ENCODE measurements around the gene ADAM29. TPM values are rescaled to one million over a fixed set of nuclear protein-coding genes. Genes with fewer than 3 reads are reported as not detected.

Gene ADAM29
- total RNA-seq, 1 donor from 2014 or later = not detected

DNA sequence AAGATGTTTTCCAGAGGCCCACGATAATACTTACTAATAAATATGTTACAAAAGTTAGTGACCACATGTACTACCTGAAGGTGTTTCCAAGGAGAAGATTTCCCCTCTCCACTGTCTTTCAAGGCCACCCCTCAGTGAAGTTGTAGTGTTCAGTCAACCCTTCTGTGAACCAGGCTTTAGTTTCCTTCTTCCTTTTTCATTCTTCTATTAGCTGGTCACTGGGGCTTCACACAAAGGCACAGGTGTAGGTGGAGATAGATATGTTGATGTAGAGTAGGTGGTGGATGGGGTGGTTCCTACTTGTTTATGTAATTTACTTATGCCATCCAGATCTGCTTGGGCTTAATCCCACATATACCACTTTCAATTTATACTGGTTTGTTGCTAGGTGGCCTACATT, 43.3 kb upstream of the ADAM29 start:
- no peak overlapping the region for H3K27ac Mint-ChIP-seq (ENCODE audit: unreplicated experiment)
- H3K4me3 Mint-ChIP-seq (ENCODE audit: unreplicated experiment) = no peak overlapping the region
- DNase-seq (ENCODE audit: low spot score) = no peak
- H3K27me3 Mint-ChIP-seq (ENCODE audit: low read depth) = no peaks in the 10 kb centered on the region
- peaks cover 3% of the 10 kb centered on the region for H3K4me1 Mint-ChIP-seq (ENCODE audit: low read depth)
- no peaks in the 10 kb centered on the region for H3K36me3 Mint-ChIP-seq (ENCODE audit: low read depth)
- peaks cover 3% of the 10 kb centered on the region for H3K9me3 Mint-ChIP-seq (ENCODE audit: low read depth)
- no peak for TF ChIP-seq CTCF (IDR thresholded peaks at IDR 0.05)

GRCh38 chr4:174880001-174880400, 38.2 kb upstream of the ADAM29 start:
- H3K9me3 Mint-ChIP-seq (ENCODE audit: low read depth) = peaks cover 2% of the 10 kb centered on the region
- no peak overlapping the region for H3K27ac Mint-ChIP-seq (ENCODE audit: unreplicated experiment)
- TF ChIP-seq CTCF (IDR thresholded peaks at IDR 0.05) = no peak
- no peak for DNase-seq (ENCODE audit: low spot score)
- H3K27me3 Mint-ChIP-seq (ENCODE audit: low read depth) = peaks cover 4% of the 10 kb centered on the region
- H3K4me3 Mint-ChIP-seq (ENCODE audit: unreplicated experiment) = no peak overlapping the region
- H3K4me1 Mint-ChIP-seq (ENCODE audit: low read depth) = no peaks in the 10 kb centered on the region
- no peaks in the 10 kb centered on the region for H3K36me3 Mint-ChIP-seq (ENCODE audit: low read depth)

DNA sequence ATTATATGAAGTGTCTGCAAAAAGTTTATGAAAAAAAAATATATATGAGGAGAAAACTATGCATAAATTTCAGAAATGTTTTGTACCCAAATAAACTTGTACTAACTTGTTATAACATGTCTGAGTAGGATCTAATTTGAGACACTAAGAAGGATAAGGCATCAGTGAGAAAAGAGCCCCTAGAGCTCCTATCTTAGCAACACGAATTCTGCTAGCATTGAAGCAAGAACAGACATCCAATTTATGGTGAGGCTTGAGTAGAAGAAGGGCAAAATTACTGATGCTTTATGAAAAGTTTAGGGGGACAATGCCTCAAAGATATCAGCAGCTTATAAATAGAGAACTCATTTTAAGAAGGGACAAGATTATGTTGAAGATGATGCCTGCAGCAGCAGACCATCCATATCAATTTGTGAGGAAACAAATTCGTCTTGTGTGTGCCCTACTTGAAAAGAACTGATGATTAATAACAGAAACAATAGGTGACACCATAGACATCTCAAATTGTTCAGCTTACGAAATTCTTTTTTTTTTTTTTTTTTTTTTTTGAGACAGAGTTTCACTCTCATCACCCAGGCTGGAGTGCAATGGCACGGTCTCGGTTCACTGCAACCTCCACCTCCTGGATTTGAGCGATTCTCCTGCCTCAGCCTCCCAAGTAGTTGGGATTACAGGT, 35.7 kb upstream of the ADAM29 start:
- H3K27ac Mint-ChIP-seq (ENCODE audit: unreplicated experiment) = no peak overlapping the region
- peaks cover 2% of the 10 kb centered on the region for H3K9me3 Mint-ChIP-seq (ENCODE audit: low read depth)
- H3K4me1 Mint-ChIP-seq (ENCODE audit: low read depth) = no peaks in the 10 kb centered on the region
- DNase-seq (ENCODE audit: low spot score) = no peak
- TF ChIP-seq CTCF (IDR thresholded peaks at IDR 0.05) = no peak
- H3K36me3 Mint-ChIP-seq (ENCODE audit: low read depth) = no peaks in the 10 kb centered on the region
- peaks cover 11% of the 10 kb centered on the region for H3K27me3 Mint-ChIP-seq (ENCODE audit: low read depth)
- H3K4me3 Mint-ChIP-seq (ENCODE audit: unreplicated experiment) = no peak overlapping the region

DNA sequence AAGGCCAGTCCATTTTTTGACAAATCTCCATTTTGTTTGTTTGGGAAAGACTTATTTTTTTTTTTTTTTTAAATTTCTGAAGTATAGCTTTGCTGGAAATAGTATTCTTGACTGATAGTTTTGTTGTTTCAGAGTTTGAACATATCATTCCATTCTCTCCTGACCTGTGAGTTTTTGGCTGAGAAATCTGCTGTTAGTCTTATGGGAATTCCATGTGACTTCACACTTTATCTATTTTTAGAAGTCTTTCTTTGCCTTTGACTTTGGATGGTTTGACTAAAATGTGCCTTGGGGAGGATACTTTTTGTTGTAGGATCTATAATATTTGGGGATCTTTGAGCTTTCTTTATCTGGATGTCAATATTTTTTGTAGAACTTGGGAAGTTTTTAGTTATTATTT, 10.7 kb upstream of the ADAM29 start:
- Mint-ChIP-seq H3K9me3 (ENCODE audit: low read depth) (peaks cover 26% of the 10 kb centered on the region), H3K27me3 (ENCODE audit: low read depth) (peaks cover 2% of the 10 kb centered on the region), H3K4me3 (ENCODE audit: unreplicated experiment) (no peak overlapping the region), H3K36me3 (ENCODE audit: low read depth) (peaks cover 6% of the 10 kb centered on the region), H3K27ac (ENCODE audit: unreplicated experiment) (no peak overlapping the region), H3K4me1 (ENCODE audit: low read depth) (no peaks in the 10 kb centered on the region)
- DNase-seq (ENCODE audit: low spot score) = no peak
- TF ChIP-seq CTCF (IDR thresholded peaks at IDR 0.05) = no peak

DNA sequence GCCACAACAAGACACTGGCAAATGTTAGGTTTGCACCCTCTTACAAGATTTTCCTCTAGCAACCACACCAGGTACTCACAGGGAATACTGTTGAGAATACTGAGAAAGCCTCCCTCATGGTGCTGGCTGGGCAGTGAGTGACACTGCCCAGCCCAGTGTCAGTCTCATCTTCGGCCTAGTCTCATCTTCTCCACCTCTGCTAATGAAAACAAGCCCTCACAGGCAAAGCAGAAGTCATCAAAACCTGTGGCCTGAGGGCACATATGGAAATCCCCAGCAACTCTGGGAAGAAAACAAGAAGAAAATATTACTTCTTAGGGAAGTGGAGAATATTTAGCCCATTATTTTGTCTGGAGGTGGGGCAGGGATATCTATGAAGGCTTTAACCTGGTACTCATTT, 7.9 kb upstream of the ADAM29 start:
- no peaks in the 10 kb centered on the region for H3K4me1 Mint-ChIP-seq (ENCODE audit: low read depth)
- peaks cover 17% of the 10 kb centered on the region for H3K9me3 Mint-ChIP-seq (ENCODE audit: low read depth)
- no peak overlapping the region for H3K4me3 Mint-ChIP-seq (ENCODE audit: unreplicated experiment)
- H3K27me3 Mint-ChIP-seq (ENCODE audit: low read depth) = peaks cover 5% of the 10 kb centered on the region
- H3K27ac Mint-ChIP-seq (ENCODE audit: unreplicated experiment) = no peak overlapping the region
- no peak for TF ChIP-seq CTCF (IDR thresholded peaks at IDR 0.05)
- H3K36me3 Mint-ChIP-seq (ENCODE audit: low read depth) = peaks cover 2% of the 10 kb centered on the region
- no peak for DNase-seq (ENCODE audit: low spot score)
